Keratinocyte (primary cell): ENCODE measurements around the gene HCRTR2. TPM values are rescaled to one million over a fixed set of nuclear protein-coding genes. Genes with fewer than 3 reads are reported as not detected.

Experiments
- DNase-seq: peaks from one replicate; pipeline ENCODE4 v3.0.0-alpha.2; 2011; ENCODE audit warnings: low read depth, missing footprints, low spot score
- FAIRE-seq: peaks from 2 replicates; lab custom pipeline; 2011; peaks lifted over from hg19 to GRCh38; lab: Jason Lieb, UNC
- H2AFZ ChIP-seq: 2 replicates; pipeline ENCODE4 v1.6.0; 2012; ENCODE audit warnings: low read length, control low read depth, inconsistent platforms; ENCODE audit not compliant: control insufficient read depth
- H3K27ac ChIP-seq: 2 replicates; pipeline ENCODE4 v1.5.1; 2011; ENCODE audit warnings: low read length; ENCODE audit not compliant: control insufficient read depth, insufficient read depth
- H3K27me3 ChIP-seq: 3 replicates; pipeline ENCODE4 v1.6.0; 2011; ENCODE audit warnings: low read length; ENCODE audit not compliant: control insufficient read depth, insufficient read depth; ENCODE audit errors: extremely low read depth
- H3K36me3 ChIP-seq, 2 experiments: 2 replicates in 1 of 2; 3 replicates in 1 of 2; pipeline ENCODE4 v1.5.1; 2011; ENCODE audit warnings: low read length in 2 of 2, mild to moderate bottlenecking in 1 of 2; ENCODE audit not compliant: control insufficient read depth in 2 of 2, insufficient read depth in 2 of 2; ENCODE audit errors: extremely low read depth in 1 of 2
- H3K4me1 ChIP-seq: 3 replicates; pipeline ENCODE4 v1.5.1; 2011; ENCODE audit warnings: low read length; ENCODE audit not compliant: control insufficient read depth, insufficient read depth; ENCODE audit errors: extremely low read depth
- H3K4me2 ChIP-seq: 3 replicates; pipeline ENCODE4 v1.6.0; 2011; ENCODE audit warnings: low read depth, low read length; ENCODE audit not compliant: control insufficient read depth, insufficient read depth; ENCODE audit errors: extremely low read depth
- H3K4me3 ChIP-seq, 3 experiments: fragments of 200-600 bp in 1 of 3; sonication (generic) in 1 of 3; 2 replicates in 2 of 3; 3 replicates in 1 of 3; pipeline ENCODE4 v1.5.1; 2011 to 2016; ENCODE audit warnings: low read length in 3 of 3, mild to moderate bottlenecking in 3 of 3, control low read depth in 2 of 3, inconsistent platforms in 1 of 3, low read depth in 1 of 3, mixed read lengths in 1 of 3, mixed run types in 1 of 3, moderate library complexity in 1 of 3; ENCODE audit not compliant: control insufficient read depth in 2 of 3, insufficient read depth in 2 of 3; ENCODE audit errors: extremely low read depth in 1 of 3
- H3K79me2 ChIP-seq: 2 replicates; pipeline ENCODE4 v1.6.0; 2012; ENCODE audit warnings: low read length; ENCODE audit not compliant: control insufficient read depth, insufficient read depth
- H3K9ac ChIP-seq: 3 replicates; pipeline ENCODE4 v1.6.0; 2011; ENCODE audit warnings: low read length; ENCODE audit not compliant: control insufficient read depth, insufficient read depth; ENCODE audit errors: extremely low read depth
- H3K9me1 ChIP-seq: 3 replicates; pipeline ENCODE4 v1.6.0; 2011; ENCODE audit warnings: low read length; ENCODE audit not compliant: control insufficient read depth, insufficient read depth; ENCODE audit errors: extremely low read depth
- H3K9me3 ChIP-seq: 2 replicates; pipeline ENCODE4 v1.5.1; 2012; ENCODE audit warnings: low read depth, low read length; ENCODE audit not compliant: control insufficient read depth
- H4K20me1 ChIP-seq: 3 replicates; pipeline ENCODE4 v1.6.0; 2011; ENCODE audit warnings: low read length; ENCODE audit not compliant: control insufficient read depth, insufficient read depth; ENCODE audit errors: extremely low read depth
- CTCF ChIP-seq, 3 experiments: IDR thresholded peaks in 1 of 3; conservative IDR thresholded peaks in 1 of 3; optimal IDR thresholded peaks in 1 of 3; 2 replicates in 2 of 3; 3 replicates in 1 of 3; pipeline versions ENCODE3 to v1.5.1; 2011; ENCODE audit warnings: low read length in 3 of 3, mild to moderate bottlenecking in 3 of 3, moderate library complexity in 2 of 3, control low read depth in 1 of 3, inconsistent platforms in 1 of 3; ENCODE audit not compliant: insufficient read depth in 2 of 3; ENCODE audit errors: extremely low read depth in 1 of 3
- EZH2 ChIP-seq: IDR thresholded peaks from one replicate; pipeline ENCODE4 v1.6.1; 2012; ENCODE audit warnings: inconsistent platforms, mild to moderate bottlenecking, low read length, moderate library complexity
- dilution Hi-C: fragments of 300-500 bp; cut with MboI; formaldehyde crosslinking; loops from one replicate; pipeline ENCODE4 v1.7.0; 2020; ENCODE audit warnings: low sequenced_read_pairs; ENCODE audit not compliant: extremely low pct_ligation_motif_present
- polyA plus RNA-seq, 5 experiments: library from polyadenylated mRNA; depleted of rRNA in 3 of 5; stranded (reverse) in 3 of 5; stranded (forward) in 1 of 5; unstranded in 1 of 5; fragments of >200 nt; gene quantifications; 1 replicate in 1 of 5; 2 replicates in 3 of 5; 3 replicates in 1 of 5; pipeline versions ENCODE4 v1.2.1 to v1.2.3, GENCODE V29; 2011 to 2012; ENCODE audit warnings: missing spikeins in 2 of 5, low read depth in 1 of 5, low replicate concordance in 1 of 5

HCRTR2 gene
- polyA plus RNA-seq, 1 donor (not counting 4 experiments of a cell fraction or from before 2014, with no cell fraction given): not detected

DNA sequence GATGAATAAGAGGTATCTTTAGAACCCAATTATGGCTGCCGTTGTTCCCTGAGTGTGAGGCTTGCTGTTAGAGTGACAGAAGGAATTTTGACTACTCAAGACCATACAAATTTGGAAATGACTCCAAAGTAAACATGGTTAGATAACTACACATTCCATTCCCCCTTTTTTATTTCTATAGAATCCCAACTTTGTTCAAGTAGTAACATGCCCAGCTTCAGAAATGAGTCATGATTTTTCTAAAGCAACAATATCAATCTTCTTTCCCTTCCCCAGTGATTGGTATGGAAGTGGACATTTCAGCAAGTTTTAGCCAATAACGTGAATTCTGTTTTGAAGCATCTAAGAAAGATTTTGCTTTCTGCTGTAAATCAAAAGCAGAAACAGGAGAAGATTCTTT lies 37.8 kb downstream of the HCRTR2 start:
- Histone ChIP-seq H4K20me1 (no peaks in the 10 kb centered on the region), H3K79me2 (no peaks in the 10 kb centered on the region), H2AFZ (no peak overlapping the region), H3K9me3 (no peaks in the 10 kb centered on the region), H3K4me3 (no peak overlapping the region), H3K27me3 (no peaks in the 10 kb centered on the region), H3K4me2 (no peak overlapping the region), H3K9me1 (no peaks in the 10 kb centered on the region), H3K4me1 (peaks cover 3% of the 10 kb centered on the region), H3K36me3 (no peaks in the 10 kb centered on the region), H3K9ac (no peak overlapping the region), H3K27ac (no peak overlapping the region)
- dilution Hi-C loops: no loop called here
- DNase-seq: no peak
- FAIRE-seq: no peak
- TF ChIP-seq EZH2: no peak
- TF ChIP-seq CTCF (optimal IDR thresholded peaks at IDR 0.05 in 1 of 3, IDR thresholded peaks at IDR 0.05 in 1 of 3, conservative IDR thresholded peaks at IDR 0.05 in 1 of 3; ENCODE audit: extremely low read depth in 1 of 3, insufficient read depth in 2 of 3, low read length in 3 of 3): no peak

DNA sequence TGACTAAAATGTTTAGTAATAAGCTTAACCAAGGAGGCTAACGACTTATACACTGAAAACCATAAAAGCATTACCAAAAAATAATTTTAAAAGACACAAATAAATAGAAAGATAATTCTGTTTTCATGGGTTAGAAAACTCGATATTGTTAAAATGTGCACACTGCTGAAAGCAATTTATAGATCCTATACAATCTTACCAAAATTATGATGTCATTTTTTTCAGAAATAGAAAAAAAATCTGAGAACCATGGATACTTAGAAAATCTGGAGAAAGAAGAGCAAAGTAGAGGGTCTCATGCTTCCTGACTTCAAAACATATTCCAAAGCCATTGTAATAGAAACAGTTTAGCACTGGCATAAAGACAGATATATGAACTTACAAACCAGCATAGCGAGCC lies 46.6 kb downstream of the HCRTR2 start:
- TF ChIP-seq CTCF (optimal IDR thresholded peaks at IDR 0.05 in 1 of 3, IDR thresholded peaks at IDR 0.05 in 1 of 3, conservative IDR thresholded peaks at IDR 0.05 in 1 of 3; ENCODE audit: extremely low read depth in 1 of 3, insufficient read depth in 2 of 3, low read length in 3 of 3) (no peak), EZH2 (no peak)
- H3K27ac ChIP-seq: no peak overlapping the region
- no peak overlapping the region for H3K4me2 ChIP-seq
- H3K4me1 ChIP-seq: no peaks in the 10 kb centered on the region
- no peaks in the 10 kb centered on the region for H3K27me3 ChIP-seq
- H3K9me1 ChIP-seq: no peaks in the 10 kb centered on the region
- no peak overlapping the region for H3K4me3 ChIP-seq
- no peak overlapping the region for H2AFZ ChIP-seq
- no peaks in the 10 kb centered on the region for H4K20me1 ChIP-seq
- DNase-seq (no peak), FAIRE-seq (no peak)
- no peaks in the 10 kb centered on the region for H3K79me2 ChIP-seq
- dilution Hi-C loops: no loop called here
- H3K9me3 ChIP-seq: no peaks in the 10 kb centered on the region
- no peak overlapping the region for H3K9ac ChIP-seq
- no peaks in the 10 kb centered on the region for H3K36me3 ChIP-seq
